ENCODE measurements around the gene DPP9.

DPP9 gene

DNA sequence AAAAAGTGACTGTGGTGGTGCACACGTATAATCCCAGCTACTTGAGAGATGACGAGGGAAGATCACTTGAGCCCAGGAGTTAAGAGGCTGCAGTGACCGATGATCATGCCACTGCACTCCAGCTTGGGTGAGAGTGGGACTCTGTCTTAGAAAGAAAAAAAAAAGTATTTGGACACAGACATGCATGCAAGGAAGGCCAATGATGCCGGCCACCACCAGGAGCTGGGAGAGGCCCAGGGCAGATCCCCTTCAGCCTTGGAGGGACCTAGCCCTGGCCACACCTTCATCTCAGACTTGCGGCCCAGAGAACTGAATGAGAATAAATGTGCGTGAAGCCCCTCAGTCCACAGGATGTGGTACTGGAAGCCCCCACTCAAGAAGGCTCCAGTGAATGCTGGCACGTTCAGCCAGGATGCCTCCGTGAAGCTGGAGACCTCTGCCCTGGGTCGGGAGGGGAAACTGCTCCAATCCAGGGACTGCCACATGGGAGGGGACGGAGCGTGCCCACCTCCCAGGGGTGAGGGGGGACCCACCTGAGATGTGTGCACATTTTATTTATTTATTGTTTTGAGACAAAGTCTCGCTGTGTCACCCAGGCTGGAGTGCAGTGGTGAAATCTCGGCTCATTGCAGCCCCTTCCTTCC is 69.7 kb downstream of the DPP9 start:
- no peak for DNase-seq

DNA sequence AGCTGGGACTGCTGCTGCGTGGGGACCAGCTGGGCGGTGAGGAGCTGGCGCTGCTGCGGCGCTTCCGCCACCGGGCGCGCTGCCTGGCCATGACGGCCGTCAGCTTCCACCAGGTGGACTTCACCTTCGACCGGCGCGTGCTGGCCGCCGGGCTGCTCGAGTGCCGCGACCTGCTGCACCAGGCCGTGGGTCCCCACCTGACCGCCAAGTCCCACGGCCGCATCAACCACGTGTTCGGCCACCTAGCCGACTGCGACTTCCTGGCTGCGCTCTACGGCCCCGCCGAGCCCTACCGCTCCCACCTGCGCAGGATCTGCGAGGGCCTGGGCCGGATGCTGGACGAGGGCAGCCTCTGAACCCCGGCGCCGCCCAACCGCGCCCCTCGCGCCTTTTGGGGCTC is 71.6 kb downstream of the DPP9 start:
- DNase-seq: no peak

DNA sequence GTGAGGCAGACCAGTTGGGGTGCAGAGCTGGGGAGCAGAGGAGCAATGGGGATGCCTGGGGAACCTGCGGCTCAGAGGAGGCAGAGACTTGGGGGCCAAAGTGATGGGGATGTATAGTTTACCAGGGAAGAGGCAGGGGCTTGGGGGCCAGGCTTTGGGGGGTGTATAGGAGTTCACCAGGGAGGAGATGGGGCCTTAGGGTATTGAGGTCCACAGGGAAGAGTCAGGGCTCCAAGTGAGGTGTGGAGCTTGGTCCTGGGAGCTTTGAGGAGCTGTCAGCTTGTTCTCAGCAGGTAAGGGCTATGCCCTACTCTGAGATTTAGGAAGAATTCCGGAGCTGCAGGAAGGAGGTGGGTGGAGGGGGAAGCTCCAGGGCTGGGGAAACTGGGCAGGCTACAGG is 73.5 kb downstream of the DPP9 start:
- no peak for DNase-seq

DNA sequence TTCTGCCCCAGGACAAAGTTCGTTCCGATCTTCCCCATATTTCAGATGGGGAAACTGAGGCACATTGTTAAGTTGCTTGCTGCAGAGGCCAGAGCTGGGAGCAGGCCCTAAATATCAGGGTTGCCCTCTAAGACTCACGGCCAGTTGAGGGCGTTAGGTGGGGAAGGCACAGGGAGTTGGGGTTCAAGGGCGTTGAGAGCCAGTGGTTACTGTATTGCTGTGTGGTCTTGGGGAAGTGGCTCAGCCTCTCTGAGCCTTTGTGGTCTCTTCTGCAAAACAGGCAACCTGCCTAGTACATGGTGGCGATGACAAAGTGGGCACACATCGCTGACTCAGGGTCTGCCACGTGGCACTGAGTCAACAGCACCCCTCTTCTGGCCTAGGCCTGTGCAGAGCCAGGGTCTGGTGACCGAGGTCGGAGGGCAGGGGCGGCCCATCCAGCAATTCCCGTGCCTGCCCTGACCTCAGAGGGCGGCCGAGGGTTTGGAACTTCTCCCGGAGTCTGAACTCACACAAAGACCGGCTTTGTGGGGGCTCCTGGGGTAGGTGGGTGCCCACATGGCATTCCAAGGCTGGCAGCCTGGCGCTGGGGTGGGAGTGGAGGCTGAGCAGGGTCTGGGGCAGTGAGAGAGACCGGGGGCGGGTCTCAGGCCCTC is 74.1 kb downstream of the DPP9 start:
- DNase-seq: no peak

DNA sequence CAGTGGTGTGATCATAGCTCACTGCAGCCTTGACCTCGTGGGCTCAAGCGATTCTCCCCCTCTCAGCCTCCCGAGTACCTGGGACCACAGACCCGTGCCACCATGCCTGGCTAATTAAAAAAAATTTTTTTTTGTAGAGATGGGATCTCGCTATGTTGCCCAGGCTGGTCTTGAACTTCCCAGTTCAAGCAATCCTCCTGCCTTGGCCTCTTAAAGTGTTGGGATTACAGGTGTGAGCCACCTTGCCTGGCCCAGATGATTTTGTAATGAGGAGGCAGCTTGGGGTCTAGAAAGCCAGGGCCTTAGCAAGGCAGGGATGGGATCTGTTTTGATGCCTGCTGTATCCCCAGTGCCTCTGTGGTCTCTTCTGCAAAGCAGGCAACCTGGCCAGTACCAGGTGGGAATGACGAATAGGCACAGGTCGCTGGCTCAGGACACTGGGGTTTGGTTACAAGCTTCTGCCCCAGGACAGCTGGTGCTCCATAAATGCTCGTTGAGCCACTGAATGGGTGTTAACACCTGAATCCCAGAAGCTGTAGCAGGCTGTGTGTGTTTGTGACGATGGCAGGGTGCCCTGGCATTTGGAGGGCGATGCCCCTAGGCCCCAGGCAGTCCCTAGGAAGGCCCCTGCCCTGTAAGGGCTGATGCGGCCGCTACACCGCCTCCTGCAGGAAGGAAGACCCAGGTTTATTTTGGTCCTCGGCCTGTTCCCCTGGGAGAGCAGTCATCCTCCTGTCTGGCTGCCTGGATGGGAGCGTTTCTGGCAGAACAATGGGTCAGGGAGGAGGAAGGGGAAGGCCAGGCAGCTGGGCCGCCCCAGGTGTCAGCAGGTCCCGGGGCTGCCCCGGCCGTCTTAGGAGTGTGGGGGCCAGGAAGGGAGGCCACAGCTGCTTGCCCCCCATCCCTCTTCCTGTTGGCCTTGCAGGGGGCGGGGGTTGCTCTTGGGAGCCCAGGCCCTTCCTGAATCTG is 75.7 kb downstream of the DPP9 start:
- no peak for DNase-seq

DNA sequence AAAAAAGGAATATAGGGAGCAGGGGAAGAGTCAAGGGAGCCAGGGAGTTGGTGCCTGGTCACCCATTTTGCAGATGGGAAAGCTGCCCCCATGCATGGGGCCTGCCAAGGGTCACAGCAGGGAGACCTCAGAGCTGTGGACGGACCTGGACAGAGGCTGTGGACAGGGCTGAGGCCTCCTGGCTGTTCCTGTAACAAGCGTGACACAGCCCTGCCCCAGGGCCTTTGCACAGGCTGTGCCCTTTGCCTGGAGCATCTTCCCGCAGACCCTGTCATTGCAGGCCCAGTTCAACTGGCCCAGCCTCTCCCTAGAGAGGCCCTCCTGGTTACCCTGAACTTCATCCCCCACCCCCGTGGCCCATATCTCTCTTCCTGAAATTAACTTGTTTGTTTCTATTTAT is 77.9 kb downstream of the DPP9 start:
- no peak for DNase-seq

DNA sequence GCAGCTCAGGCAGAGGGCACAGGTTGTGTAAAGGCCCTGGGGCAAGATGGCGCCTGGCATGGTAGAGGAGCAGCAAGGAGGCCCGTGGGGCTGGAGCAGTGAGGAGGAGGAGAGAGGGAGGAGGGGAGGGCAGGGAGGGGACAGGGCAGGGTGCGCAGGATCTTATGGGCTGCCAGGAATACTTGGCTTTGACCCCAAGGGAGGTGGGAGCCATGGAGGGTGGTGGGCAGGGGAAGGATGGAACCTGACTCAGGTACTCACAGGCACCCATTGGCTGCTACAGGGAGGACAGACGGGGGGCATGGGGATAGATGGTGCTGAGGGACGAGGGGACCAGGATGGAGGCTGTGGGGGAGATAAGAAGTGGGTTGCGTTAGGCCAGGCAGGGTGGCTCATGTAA is 81.0 kb downstream of the DPP9 start:
- DNase-seq: no peak

DNA sequence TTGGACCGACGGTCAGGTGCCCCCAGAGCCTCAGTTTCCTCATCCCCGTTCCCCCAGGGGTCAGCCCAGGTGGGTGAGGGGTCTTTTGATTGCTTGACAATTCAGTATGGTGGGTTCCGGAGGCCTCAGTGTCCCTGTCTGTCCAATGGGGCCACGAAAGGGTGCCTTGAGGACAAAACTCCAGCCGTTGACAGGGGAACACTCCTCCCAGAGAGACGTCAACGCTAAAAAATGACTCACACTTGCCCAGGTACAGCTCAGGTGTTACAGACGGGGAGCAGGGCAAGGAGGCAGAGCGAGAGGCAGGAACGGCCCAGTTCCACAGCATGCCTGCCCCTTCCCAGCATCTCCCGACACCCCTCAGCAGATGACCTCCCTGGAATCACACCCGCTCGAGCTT is 82.5 kb downstream of the DPP9 start:
- DNase-seq: no peak

DNA sequence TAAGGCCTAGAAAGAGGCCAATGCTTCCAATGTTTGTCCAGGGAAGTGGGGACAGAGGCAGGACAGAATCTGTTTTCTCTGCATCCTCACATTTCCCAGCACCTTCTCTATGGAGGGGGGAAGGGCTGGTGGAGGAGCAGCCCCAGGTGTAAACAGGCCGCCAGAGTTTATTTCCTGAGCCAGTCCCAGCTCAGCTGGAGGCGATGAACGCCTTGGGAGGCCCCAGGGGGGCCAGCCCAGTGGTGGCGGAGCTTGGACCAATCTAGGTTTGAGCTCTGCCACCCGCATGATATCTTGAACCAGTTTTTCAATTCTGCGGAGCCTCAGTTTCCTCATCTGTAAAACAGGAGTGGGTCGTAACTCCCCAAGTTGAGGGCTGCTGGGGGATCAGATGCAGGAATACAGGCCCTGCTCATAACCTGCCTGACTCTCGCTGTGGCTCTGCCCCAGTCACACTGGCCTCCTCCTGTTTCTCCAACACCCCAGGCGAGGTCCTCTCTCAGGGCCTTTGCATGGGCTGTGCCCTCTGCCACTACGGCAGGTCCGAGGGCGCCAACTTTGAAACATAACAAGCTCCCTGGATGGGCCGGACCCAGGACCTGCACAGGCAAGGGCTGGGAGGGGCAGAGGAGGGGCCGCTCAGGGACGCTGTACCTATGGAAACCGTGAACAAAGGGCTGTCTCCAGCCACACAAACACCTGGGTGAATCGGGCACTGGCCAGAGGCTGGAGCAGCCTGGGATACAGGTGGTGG is 83.2 kb downstream of the DPP9 start:
- DNase-seq: no peak

DNA sequence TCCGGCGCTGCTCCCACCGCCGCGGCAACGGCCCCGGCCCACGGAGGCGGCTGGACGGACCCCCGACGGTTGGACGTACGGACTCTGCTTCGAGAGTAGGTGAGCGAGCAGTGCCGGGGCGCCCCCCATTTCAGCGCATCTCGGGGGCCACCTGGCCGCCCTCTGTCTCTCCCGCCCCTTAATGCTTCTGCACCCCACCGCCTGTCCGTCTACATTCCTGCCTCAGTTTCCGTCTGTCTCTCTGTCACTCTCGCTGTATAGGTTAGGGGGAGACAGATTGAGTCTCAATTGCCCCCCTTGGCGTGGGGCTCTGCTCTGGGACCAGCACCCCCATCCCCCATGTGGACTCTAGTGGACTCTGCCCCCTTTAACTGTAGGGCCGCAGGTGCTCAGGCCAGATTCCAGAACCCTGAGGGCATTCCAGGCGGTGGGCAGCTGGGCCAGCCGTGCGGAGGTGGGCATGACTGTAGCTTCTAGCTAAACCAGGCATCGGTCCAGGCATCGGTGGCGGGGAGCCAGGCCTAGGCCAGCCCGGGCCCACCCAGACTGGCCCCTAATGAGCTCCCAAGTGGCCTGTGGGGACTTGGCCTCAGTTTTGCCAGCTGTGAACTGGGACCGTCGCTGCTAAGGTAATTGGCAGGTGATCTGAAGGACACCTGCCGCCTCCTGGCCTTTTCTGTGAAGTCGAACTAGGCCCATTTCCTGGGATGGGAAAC is 84.0 kb downstream of the DPP9 start:
- DNase-seq: no peak

DNA sequence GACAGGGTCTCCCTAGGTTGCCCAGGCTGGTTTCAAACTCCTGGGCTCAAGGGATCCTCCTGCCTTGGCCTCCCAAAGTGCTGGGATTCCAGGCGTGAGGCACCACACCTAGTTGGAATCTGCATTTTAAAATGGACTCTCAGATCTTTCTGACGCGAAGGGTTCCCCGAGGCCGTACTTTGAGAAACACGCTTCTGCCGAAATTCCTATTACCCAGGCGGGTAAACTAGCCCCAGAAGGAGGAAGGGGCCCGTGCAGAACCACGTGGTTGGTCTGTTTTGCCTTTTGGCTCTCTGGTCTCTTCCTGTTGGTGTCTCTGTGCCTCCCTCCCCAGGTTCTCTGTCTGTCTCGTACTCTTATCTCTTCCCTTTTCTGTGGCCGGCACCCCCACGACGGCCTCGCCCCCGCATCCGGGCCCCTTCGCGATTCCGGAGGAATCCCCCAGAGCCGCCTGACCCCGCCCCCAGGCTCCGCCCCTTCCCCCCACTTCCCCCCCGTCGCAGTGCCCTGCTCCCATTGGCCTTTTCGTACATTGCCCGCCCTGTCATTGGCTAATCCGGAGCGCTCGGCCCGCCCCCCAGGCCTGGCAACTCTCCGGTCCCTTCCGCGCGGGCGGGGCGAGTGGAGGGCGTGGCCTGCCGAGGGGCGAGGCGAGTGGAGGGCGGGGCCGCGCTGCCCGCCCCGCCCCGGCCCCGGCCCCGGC is 84.7 kb downstream of the DPP9 start, which contains the start of gene TNFAIP8L1:
TSS of gene TNFAIP8L1 (plus strand) at position 689 of the 703 bp plus-strand sequence. CDS start 12,354 bp downstream, outside the sequence.
- peak; percentile 75 for DNase-seq

DNA sequence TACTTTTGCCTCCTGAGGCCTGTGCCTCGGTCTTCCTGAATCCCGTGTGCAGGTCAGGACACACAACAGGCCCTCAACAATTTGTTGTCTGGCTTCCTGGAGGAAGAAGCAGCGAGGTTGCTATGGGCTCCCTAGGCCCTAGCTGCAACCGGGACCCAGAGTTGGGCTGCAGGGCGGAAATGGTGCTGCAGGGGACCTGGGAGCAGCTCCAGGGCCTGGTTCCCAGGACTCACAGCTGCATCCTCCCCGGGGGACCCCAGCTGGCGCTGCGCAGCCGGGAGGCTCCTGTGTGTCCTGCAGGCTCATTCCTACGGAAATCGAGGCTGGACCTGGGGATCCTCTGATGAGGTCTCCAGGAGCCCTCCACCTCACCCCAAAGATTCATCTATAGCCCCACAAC is 85.3 kb downstream of the DPP9 start:
- DNase-seq: no peak

DNA sequence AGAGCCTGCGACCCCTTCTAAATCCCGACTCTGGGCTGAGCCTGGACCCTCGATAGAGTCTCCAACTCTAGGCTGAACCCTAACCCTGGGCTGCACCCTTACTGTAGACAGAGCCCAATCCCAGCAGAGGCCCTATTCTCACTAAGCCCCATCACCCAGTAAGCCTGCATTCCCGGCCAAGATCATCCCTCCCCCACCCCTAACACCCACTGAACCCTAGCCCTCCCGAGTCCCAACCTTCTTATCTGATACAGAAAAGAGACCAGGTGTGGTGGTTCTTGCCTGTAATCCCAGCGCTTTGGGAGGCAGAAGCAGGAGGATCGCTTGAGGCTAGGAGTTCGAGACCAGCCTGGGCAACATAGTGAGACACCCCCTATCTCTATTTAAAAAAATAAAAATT is 86.9 kb downstream of the DPP9 start:
- no peak for DNase-seq

DNA sequence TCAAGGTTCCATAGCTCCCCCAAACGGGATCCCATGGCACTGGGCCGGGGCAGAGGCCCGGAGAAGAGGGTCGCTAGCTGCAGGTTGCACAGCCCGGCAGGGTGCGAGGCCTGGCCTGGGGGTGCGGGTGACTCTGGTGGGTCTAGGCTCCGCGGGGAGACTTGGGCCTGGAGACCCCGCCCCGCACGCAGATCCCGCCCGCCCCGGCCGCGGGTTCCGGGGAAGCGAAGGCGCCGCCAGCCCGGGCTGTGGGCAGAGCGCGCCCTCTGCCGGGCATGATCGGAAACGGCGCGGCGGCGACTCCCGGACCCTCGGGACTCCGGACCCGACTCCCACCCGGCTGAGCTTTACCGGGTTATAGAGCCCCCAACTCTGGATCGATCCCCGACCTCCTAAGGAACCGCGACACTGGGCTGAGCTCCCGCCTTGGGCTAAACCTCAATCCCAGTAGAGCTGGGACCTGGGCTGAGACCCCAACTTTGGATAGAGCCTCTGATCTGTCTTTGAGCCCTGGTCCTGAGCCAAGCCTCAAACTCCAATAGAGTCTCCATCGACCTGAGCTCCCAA is 87.4 kb downstream of the DPP9 start:
- DNase-seq: no peak

DNA sequence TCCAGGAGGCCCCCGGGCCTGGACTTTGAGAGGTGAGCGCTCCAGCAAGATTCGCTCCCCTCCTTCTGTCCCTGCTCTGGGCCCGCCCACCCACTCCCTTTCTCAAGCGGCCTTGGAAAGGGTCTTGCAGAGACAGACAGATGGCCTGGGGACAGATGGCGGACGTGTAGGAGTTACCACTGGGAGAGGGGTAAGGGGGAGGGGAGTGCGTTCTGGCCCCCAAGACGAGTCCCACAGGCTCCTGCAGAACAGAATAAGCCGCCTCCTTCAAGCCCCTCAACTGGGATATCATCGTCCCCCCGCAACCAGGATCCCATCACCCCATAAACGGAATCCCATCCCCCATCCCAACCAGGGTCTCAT is 87.9 kb downstream of the DPP9 start:
- no peak for DNase-seq

DNA sequence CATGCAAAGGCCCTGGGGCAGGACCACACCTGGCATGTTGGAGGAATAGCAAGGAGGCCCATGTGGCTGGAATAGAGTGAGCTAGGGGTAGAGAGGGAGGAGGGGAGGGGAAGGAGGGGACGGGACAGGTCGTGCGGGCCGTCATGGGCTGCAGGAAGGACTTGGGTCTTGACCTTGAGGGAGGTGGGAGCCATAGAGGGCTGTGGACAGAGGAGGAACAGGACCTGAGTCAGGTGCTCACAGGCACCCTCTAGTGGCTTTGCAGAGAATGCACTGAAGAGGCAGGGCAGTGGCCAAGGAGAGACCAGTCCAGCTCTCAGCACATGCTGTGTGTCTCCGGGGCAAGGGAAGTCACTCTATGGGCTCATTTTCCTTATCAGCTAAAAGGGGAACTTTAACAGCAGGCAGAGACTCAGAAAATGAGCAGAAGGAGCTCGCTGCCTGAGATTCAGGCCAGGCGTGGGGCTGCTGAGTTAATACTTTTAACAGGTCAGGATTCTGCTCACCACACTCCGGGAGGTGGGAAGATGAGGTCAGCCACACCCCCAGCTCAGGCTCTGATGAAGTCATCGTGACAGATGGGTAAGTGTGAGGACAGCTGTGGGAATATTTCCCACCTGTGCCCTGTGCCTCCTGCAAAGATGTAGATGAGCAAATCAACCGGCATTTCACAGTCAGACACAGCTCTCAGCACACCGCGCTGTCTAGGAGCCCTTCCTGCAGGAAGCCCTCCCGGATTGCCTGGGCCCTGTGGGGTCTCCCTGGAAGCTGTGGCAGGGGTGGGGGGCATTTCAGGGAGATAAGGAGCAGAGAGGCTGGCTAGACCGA is 90.3 kb downstream of the DPP9 start:
- peak; percentile 19 for DNase-seq
